GM12865 (cell line): ENCODE data around the gene KRTAP2-2.
"Not testable (repeated sequence)": the region's sequence is repeated elsewhere in the genome, so short reads cannot be mapped to it uniquely, and the experiment has no call there.

Experiments
- DNase-seq: peaks from one replicate; pipeline ENCODE4 v3.0.0; 2010; ENCODE audit warnings: low read depth
- H3K4me3 ChIP-seq: 2 replicates; pipeline ENCODE4 v1.5.1; 2011; ENCODE audit warnings: mild to moderate bottlenecking, low read depth, low read length, control low read depth
- TF ChIP-seq, protein P1 (sequence below): IDR thresholded peaks from 2 replicates; pipeline ENCODE4 v1.5.1; 2011; ENCODE audit warnings: low read length, control low read depth, low read depth, inconsistent platforms; ENCODE audit not compliant: insufficient read depth; ENCODE audit errors: missing control alignments

Gene KRTAP2-2

GRCh38 chr17:41065829-41066624 lies 11.0 kb upstream of the KRTAP2-2 start, which contains the start of gene KRTAP2-4:
Gene KRTAP2-4, minus strand, starts transcription at chr17:41065879. Its CDS starts 34 bp downstream, at chr17:41065845.
- H3K4me3 ChIP-seq = no peak within 1 kb of the TSS
- TF ChIP-seq, protein P1, sequence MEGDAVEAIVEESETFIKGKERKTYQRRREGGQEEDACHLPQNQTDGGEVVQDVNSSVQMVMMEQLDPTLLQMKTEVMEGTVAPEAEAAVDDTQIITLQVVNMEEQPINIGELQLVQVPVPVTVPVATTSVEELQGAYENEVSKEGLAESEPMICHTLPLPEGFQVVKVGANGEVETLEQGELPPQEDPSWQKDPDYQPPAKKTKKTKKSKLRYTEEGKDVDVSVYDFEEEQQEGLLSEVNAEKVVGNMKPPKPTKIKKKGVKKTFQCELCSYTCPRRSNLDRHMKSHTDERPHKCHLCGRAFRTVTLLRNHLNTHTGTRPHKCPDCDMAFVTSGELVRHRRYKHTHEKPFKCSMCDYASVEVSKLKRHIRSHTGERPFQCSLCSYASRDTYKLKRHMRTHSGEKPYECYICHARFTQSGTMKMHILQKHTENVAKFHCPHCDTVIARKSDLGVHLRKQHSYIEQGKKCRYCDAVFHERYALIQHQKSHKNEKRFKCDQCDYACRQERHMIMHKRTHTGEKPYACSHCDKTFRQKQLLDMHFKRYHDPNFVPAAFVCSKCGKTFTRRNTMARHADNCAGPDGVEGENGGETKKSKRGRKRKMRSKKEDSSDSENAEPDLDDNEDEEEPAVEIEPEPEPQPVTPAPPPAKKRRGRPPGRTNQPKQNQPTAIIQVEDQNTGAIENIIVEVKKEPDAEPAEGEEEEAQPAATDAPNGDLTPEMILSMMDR = no peak
- no peak for DNase-seq

DNA sequence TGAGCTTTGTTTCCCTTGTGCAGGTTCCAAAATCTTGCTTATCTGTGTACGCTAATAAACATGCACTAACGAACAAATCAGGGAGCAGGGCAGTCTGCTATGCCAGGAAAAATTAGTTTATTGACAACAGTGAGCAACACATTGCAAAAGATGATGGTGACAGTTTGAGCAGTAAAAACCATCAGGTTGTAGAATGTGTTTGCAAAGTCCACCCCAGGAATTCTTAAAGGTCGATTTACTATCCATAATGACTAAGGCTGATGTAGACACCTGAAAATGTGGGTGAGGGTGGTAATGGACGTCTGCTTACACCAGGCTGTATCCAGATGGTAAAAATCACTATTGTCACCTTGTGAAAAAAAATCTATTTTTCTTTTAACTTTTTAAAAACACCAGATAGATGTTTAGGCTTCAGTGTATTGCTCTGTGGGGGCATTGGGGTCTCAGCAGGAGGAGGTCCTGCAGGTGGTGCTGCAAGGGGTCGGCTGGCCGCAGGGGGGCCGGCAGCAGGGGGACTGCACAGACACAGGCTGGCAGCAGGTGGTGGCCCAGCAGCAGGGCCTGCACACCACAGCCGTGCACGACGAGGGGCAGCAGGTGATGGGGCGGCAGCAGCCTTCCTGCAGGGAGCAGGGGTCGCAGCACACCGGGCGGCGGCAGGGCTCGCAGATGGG lies 10.1 kb upstream of the KRTAP2-2 start:
- DNase-seq, H3K4me3 ChIP-seq: not testable (repeated sequence)

- DNase-seq = no peak
- TF ChIP-seq, protein P1 = no peak
These were observed 9.3 kb upstream of the KRTAP2-2 start for GRCh38 chr17:41064301-41064700.

DNA sequence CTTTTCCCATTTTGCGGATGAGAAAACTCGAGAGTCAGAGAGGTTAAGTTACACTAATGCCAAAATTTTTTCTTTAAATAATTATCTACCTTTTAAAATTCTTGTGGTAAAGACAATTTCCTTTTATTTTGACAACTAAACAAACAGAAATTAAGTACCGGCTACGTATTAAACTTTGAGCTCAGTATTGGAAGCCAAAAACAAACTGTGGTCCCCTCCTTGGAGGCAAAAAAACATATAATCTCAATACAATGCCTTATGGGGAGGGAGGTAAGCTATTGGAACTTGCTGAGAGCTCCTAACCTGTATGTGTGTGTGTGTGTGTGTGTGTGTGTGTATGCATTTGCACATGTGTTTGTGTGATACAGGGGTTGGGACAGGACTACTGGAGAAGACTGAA lies 8.4 kb upstream of the KRTAP2-2 start:
- DNase-seq = no peak
- TF ChIP-seq, protein P1 = no peak
- H3K4me3 ChIP-seq = no peak overlapping the region

More at GRCh38 chr17:41064301-41064700, 9.3 kb upstream of the KRTAP2-2 start:
- no peak overlapping the region for H3K4me3 ChIP-seq

GRCh38 chr17:41061964-41062363 lies 6.9 kb upstream of the KRTAP2-2 start:
- TF ChIP-seq, protein P1 = no peak
- no peak overlapping the region for H3K4me3 ChIP-seq
- no peak for DNase-seq

GRCh38 chr17:41060052-41060604 lies 5.1 kb upstream of the KRTAP2-2 start, which contains the start of gene KRTAP2-3:
Gene KRTAP2-3, minus strand, starts transcription at chr17:41060114. Its CDS starts 64 bp downstream, at chr17:41060050.
- no peak for DNase-seq
- TF ChIP-seq, protein P1 = no peak
- H3K4me3 ChIP-seq = no peak within 1 kb of the TSS

DNA sequence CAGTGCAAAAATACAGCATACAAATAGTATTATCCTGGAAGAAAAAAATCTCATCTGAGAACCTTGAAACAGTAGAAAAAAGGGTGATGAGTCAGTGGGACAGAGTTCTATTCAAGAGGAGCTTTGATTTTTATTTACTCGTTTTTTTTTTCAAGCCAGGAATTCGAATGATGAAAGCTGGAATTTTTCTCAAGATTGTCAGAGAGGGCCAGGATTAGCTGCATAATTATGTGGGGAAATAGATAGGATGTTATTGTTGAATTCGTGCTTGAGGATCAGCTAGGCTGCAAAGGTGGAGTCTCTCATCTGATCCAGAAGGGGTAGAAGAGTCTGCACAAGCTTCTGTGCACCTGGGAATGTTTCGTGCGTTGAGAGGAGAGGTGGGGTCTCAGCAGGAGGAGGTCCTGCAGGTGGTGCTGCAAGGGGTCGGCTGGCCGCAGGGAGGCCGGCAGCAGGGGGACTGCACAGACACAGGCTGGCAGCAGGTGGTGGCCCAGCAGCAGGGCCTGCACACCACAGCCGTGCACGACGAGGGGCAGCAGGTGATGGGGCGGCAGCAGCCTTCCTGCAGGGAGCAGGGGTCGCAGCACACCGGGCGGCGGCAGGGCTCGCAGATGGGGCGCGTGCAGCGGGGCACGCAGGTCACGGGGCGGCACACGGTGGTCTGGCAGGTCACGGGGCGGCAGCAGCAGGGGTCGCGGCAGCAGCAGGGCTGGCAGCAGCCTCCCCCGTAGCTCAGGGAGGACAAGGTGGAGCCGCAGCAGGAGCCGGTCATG lies 4.4 kb upstream of the KRTAP2-2 start:
- not testable (repeated sequence) for H3K4me3 ChIP-seq, DNase-seq
